ENCODE results near the gene SUN2. TPM values are rescaled to one million over a fixed set of nuclear protein-coding genes. Genes with fewer than 3 reads are reported as not detected.
A peak's percentile ranks its signal among the peaks of the same experiment; 100 is the strongest.

SUN2 gene
- total and polyA plus RNA-seq, 2 of the 8 experiments (the other 6 are each of a cell fraction or from before 2014, with no cell fraction given), result 5.1 to 10.5 TPM

DNA sequence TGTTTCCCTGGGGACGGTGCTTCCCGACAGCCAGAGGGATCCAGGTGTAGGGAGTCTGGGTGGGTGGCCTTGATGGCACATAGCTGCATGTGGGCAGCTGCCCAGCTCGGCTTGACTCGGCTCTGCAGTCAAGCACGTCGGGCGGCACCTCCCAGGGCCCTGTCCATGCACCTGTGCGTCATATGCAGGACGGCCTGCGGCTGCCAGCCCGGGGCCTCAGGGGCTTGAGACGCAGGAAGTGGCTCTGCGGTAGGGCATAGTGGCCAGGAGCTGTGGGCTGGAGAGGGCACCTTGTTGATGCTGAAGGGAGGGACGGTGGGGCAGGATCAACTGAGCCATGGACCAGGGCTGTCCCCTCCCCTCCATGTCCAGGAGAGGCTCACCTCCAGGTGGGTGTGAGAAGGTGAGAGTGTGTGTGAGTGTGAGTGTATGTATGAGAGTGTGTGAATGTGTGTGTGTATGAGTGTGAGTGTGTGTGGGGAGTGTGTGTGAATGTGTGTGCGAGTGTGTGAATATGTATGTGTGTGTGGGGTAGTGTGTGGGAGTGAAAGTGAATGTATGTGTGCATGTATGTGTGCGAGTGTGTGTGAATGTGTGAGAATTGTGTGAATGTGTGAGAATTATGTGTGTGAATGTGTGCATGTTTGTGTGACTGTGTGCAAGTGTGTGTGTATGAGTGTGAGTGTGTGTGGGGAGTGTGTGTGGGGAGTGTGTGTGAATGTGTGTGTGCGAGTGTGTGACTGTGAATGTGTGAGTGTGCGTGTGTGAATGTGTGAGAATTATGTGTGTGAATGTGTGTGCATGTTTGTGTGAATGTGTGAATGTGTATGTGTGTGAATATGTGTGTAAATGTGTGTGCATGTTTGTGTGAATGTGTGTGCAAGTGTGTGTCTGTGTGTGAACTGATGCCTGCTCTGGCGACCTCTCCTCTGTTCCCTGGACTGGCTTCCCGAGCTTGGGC is 5.7 kb upstream of the SUN2 start:
- Histone ChIP-seq H3K27me3 (replicated peaks in 1 of 4; ENCODE audit: control insufficient read depth in 3 of 4, extremely low read depth in 1 of 4, insufficient read depth in 3 of 4, low read length in 3 of 4) (peaks cover 0 to 5% (median 4%) of the 10 kb centered on the region in 4 experiments; a peak in 4 of 7 replicates), H4K91ac (replicated peaks; ENCODE audit: insufficient read length, low read length) (peak overlapping the region; percentile 85), H3K23ac (ENCODE audit: insufficient read length) (no peak overlapping the region), H2BK20ac (ENCODE audit: low read length) (peak overlapping the region; percentile 9; the same call in 1 of the 2 replicates), H4K20me1 (replicated peaks in 1 of 2; ENCODE audit: control insufficient read depth in 1 of 2, insufficient read depth in 2 of 2, low read length in 2 of 2) (peaks cover 0 to 7% of the 10 kb centered on the region in 2 experiments), H2BK120ac (replicated peaks; ENCODE audit: low read depth, low read length) (no peak overlapping the region), H3K36me3 (ENCODE audit: control insufficient read depth in 2 of 4, insufficient read depth in 4 of 4, low read length in 3 of 4) (no peaks in the 10 kb centered on the region), H4K8ac (ENCODE audit: extremely low read depth, insufficient read depth, low read length) (peak overlapping the region; percentile 14; the same call in 1 of the 2 replicates), H3K23me2 (ENCODE audit: low read depth, low read length) (peaks cover 5% of the 10 kb centered on the region; the same call in 1 of the 2 replicates), H3K9me3 (ENCODE audit: insufficient read depth in 2 of 2, low read depth in 1 of 2, low read length in 1 of 2) (no peaks in the 10 kb centered on the region), H3K18ac (ENCODE audit: extremely low read depth, low read length) (no peak overlapping the region), H3K4me1 (replicated peaks in 1 of 4; ENCODE audit: control insufficient read depth in 3 of 4, insufficient read depth in 4 of 4, low read length in 3 of 4) (peaks cover 0 to 7% (median 2%) of the 10 kb centered on the region in 4 experiments; a peak in 3 of 7 replicates), H2AFZ (ENCODE audit: low read length) (no peak overlapping the region), H3K14ac (ENCODE audit: insufficient read length) (no peak overlapping the region), H2BK12ac (ENCODE audit: low read depth, low read length) (peak overlapping the region; percentile 27; the same call in 1 of the 2 replicates), H3K27ac (ENCODE audit: low read depth, low read length) (no peak overlapping the region), H3K79me2 (ENCODE audit: control insufficient read depth in 1 of 2, insufficient read depth in 2 of 2, low read length in 2 of 2) (no peaks in the 10 kb centered on the region), H3K4me3 (ENCODE audit: extremely low read depth in 1 of 4, insufficient read depth in 2 of 4, low read depth in 3 of 4, low read length in 4 of 4) (no peak overlapping the region), H3K79me1 (ENCODE audit: low read depth, low read length) (no peaks in the 10 kb centered on the region), H3K9ac (replicated peaks in 1 of 4; ENCODE audit: extremely low read depth in 1 of 4, low read depth in 3 of 4, low read length in 3 of 4) (no peak overlapping the region), H3K56ac (replicated peaks; ENCODE audit: insufficient read length, low read depth, low read length) (peak overlapping the region; percentile 98), H3K4me2 (ENCODE audit: insufficient read depth in 1 of 2, low read depth in 2 of 2, low read length in 2 of 2) (no peak overlapping the region), H2BK15ac (ENCODE audit: low read length) (0 out of 2 replicates have a peak overlapping the region, but pooled peaks have one; percentile 5), H3K4ac (replicated peaks; ENCODE audit: insufficient read length, low read depth, low read length) (peak overlapping the region; percentile 83), H4K5ac (ENCODE audit: insufficient read length, low read depth, low read length) (no peak overlapping the region), H2BK5ac (ENCODE audit: low read depth, low read length) (0 out of 2 replicates have a peak overlapping the region, but pooled peaks have one; percentile 55), H2AK5ac (ENCODE audit: low read depth, low read length) (peak overlapping the region; percentile 92; the same call in 1 of the 2 replicates)
- 80 to 100% methylated on average over 4 to 20 of the region's 20 CpGs for WGBS, 2 experiments (ENCODE audit: extremely low coverage in 1 of 2, insufficient coverage in 1 of 2, insufficient read length in 1 of 2, insufficient replicate concordance in 2 of 2, low coverage in 1 of 2, low lambda C conversion rate in 2 of 2, missing lambda C conversion rate in 1 of 2)
- DNase-seq (ENCODE audit: low read depth in 1 of 2, low spot score in 2 of 2) (no peak), FAIRE-seq (no peak)
- POLR2A ChIA-PET (ENCODE audit: partially characterized antibody), result interaction anchor here (1.5 kb wide), 1 partner anchor 21 kb away, joined by 5 read pairs; no protein-coding TSS in a partner anchor
- CTCF ChIA-PET (ENCODE audit: partially characterized antibody), result interaction anchor here (1.2 to 13.8 kb wide), 4 partner anchors 8 to 36 kb away, joined by 3 to 124 read pairs (median 24); no protein-coding TSS in a partner anchor
- no peak for TF ChIP-seq TAF7 (optimal IDR thresholded peaks at IDR 0.05; ENCODE audit: borderline replicate concordance, low read depth, low read length)
- no peak for TF ChIP-seq NANOG (IDR thresholded peaks at IDR 0.05; ENCODE audit: insufficient read depth, low read depth, low read length, poor library complexity, severe bottlenecking)
- TF ChIP-seq, protein P1, sequence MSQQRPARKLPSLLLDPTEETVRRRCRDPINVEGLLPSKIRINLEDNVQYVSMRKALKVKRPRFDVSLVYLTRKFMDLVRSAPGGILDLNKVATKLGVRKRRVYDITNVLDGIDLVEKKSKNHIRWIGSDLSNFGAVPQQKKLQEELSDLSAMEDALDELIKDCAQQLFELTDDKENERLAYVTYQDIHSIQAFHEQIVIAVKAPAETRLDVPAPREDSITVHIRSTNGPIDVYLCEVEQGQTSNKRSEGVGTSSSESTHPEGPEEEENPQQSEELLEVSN (IDR thresholded peaks at IDR 0.05), result no peak
- TF ChIP-seq RFX5 (IDR thresholded peaks at IDR 0.05; ENCODE audit: borderline replicate concordance, low read depth, low read length), result no peak
- TF ChIP-seq GABPA (IDR thresholded peaks at IDR 0.05; ENCODE audit: borderline replicate concordance, insufficient read depth, low read length), result no peak
